OCI-LY7 (cell line): Measurements from ENCODE around the gene GJC2.

Source experiments
- CTCF ChIP-seq: fragments of 200-600 bp; sonication (generic); conservative IDR thresholded peaks from 2 replicates; pipeline ENCODE4 v1.5.1; 2014; ENCODE audit warnings: mild to moderate bottlenecking, antibody characterized with exemption, low read length, moderate library complexity, mixed read lengths
- EZH2phosphoT487 ChIP-seq: fragments of 200-600 bp; sonication (generic); IDR thresholded peaks from 2 replicates; pipeline ENCODE4 v1.6.1; 2018; ENCODE audit warnings: low read depth, borderline replicate concordance, mild to moderate bottlenecking, mixed run types, antibody characterized with exemption, low read length, moderate library complexity, mixed read lengths

GRCh38 chr1:228142701-228143136 lies 7.0 kb upstream of the GJC2 start:
- no peak for TF ChIP-seq CTCF
- TF ChIP-seq EZH2phosphoT487: no peak
